HCT116 (cell line): ENCODE data around the gene SMIM14. TPM values are rescaled to one million over a fixed set of nuclear protein-coding genes. Genes with fewer than 3 reads are reported as not detected.

Experiments used
- ATAC-seq: fragments of 200-7000 bp; cut with Tn5 transposase; 2 replicates; pipeline ENCODE4 v1.9.1; 2020; ENCODE audit warnings: mild to moderate bottlenecking, moderate library complexity
- BruUV-seq: library from RNA; stranded (reverse); fragments of 400-500 nt; replicated peaks from 2 replicates; lab custom pipeline; 2021; lab: Mats Ljungman, UMichigan
- CTCF ChIA-PET: fragments of 300-600 bp; sonication (Branson Sonifier 250); formaldehyde crosslinking; loops from one replicate; lab custom pipeline; 2021; ENCODE audit warnings: antibody characterized with exemption; lab: Charles Lee
- POLR2A ChIA-PET: fragments of 300-600, 350-600 bp; sonication (Branson Sonifier 250); formaldehyde crosslinking; loops from one replicate; lab custom pipeline; 2021; ENCODE audit warnings: antibody characterized with exemption; lab: Charles Lee
- RAD21 ChIA-PET, 2 experiments: fragments of 300-600 bp; sonication (Branson Sonifier 250); formaldehyde crosslinking; loops; one replicate each; lab custom pipeline; 2023; ENCODE audit warnings: low total read pairs in 2 of 2; ENCODE audit not compliant: uncharacterized antibody in 2 of 2, unreplicated experiment in 2 of 2, low non-redundant PET in 1 of 2; lab: Charles Lee
- DNase-seq: peaks from one replicate; pipeline ENCODE4 v3.0.0-alpha.2; 2010; ENCODE audit warnings: low read depth, low spot score
- H2AFZ ChIP-seq: fragments of 200-600 bp; shearing (Covaris generic), sonication (generic); 2 replicates; pipeline ENCODE4 v1.6.1; 2017; ENCODE audit warnings: low read depth, mixed run types, mixed read lengths, antibody characterized with exemption, low read length; ENCODE audit not compliant: poor library complexity, severe bottlenecking
- H3K27ac ChIP-seq: 2 replicates; pipeline ENCODE4 v1.5.1; 2012; ENCODE audit warnings: low read depth, low read length
- H3K27me3 ChIP-seq: fragments of 200-600 bp; sonication (generic); 2 replicates; pipeline ENCODE4 v1.6.1; 2016; ENCODE audit warnings: mixed run types, low read length, mixed read lengths; ENCODE audit not compliant: insufficient read depth
- H3K36me3 ChIP-seq, 2 experiments: fragments of 200-500 bp in 1 of 2; fragments of 200-600 bp in 1 of 2; sonication (Bioruptor generic) in 1 of 2; sonication (generic) in 1 of 2; 2 replicates each; pipeline versions ENCODE4 v1.5.1 to v1.6.1; 2014 to 2016; ENCODE audit warnings: low read length in 2 of 2, inconsistent platforms in 1 of 2, mixed read lengths in 1 of 2, mixed run types in 1 of 2; ENCODE audit not compliant: insufficient read depth in 2 of 2, control insufficient read depth in 1 of 2
- H3K4me1 ChIP-seq, 2 experiments: fragments of 200-600 bp in 1 of 2; sonication (generic) in 1 of 2; 2 replicates each; pipeline versions ENCODE4 v1.5.1 to v1.6.1; 2012 to 2017; ENCODE audit warnings: low read length in 2 of 2, inconsistent platforms in 1 of 2, mild to moderate bottlenecking in 1 of 2, mixed read lengths in 1 of 2, mixed run types in 1 of 2, moderate library complexity in 1 of 2; ENCODE audit not compliant: insufficient read depth in 2 of 2, control insufficient read depth in 1 of 2
- H3K4me2 ChIP-seq: fragments of 200-600 bp; sonication (generic); 2 replicates; pipeline ENCODE4 v1.6.1; 2017; ENCODE audit warnings: mixed run types, low read length, mixed read lengths
- H3K4me3 ChIP-seq, 2 experiments: fragments of 200-600 bp in 1 of 2; sonication (generic) in 1 of 2; replicated peaks in 1 of 2; 2 replicates each; pipeline ENCODE4 v1.5.1; 2011 to 2016; ENCODE audit warnings: low read length in 2 of 2, control low read depth in 1 of 2, low read depth in 1 of 2, mild to moderate bottlenecking in 1 of 2, mixed read lengths in 1 of 2, mixed run types in 1 of 2
- H3K79me2 ChIP-seq: fragments of 200-600 bp; sonication (generic); 2 replicates; pipeline ENCODE4 v1.6.1; 2017; ENCODE audit warnings: mild to moderate bottlenecking, mixed run types, low read length, moderate library complexity, mixed read lengths; ENCODE audit not compliant: insufficient read depth
- H3K9ac ChIP-seq: fragments of 200-600 bp; sonication (generic); 2 replicates; pipeline ENCODE4 v1.6.1; 2016; ENCODE audit warnings: low read length, mixed read lengths
- H3K9me2 ChIP-seq: fragments of 200-600 bp; sonication (generic), shearing (Covaris generic); 2 replicates; pipeline ENCODE4 v1.6.1; 2017; ENCODE audit warnings: mixed run types, mild to moderate bottlenecking, moderate library complexity; ENCODE audit not compliant: insufficient read depth
- H3K9me3 ChIP-seq, 2 experiments: fragments of 200-500 bp in 1 of 2; fragments of 200-600 bp in 1 of 2; sonication (Bioruptor generic) in 1 of 2; sonication (generic) in 1 of 2; 2 replicates each; pipeline ENCODE4 v1.6.1; 2014 to 2017; ENCODE audit warnings: low read length in 2 of 2, mixed read lengths in 2 of 2, inconsistent platforms in 1 of 2, low read depth in 1 of 2, mild to moderate bottlenecking in 1 of 2, mixed run types in 1 of 2, moderate library complexity in 1 of 2; ENCODE audit not compliant: control insufficient read depth in 1 of 2, insufficient read depth in 1 of 2
- H4K20me1 ChIP-seq: fragments of 200-600 bp; sonication (generic), shearing (Covaris generic); 2 replicates; pipeline ENCODE4 v1.6.1; 2017; ENCODE audit warnings: mixed run types, mild to moderate bottlenecking, moderate library complexity; ENCODE audit not compliant: insufficient read depth
- CTCF ChIP-seq, 3 experiments: fragments of 200-600 bp in 1 of 3; sonication (generic) in 1 of 3; IDR thresholded peaks in 2 of 3; conservative IDR thresholded peaks in 1 of 3; 2 replicates each; pipeline ENCODE4 v1.5.1; 2012 to 2017; ENCODE audit warnings: low read depth in 2 of 3, low read length in 2 of 3, antibody characterized with exemption in 1 of 3, borderline replicate concordance in 1 of 3, control low read depth in 1 of 3, mild to moderate bottlenecking in 1 of 3, mixed read lengths in 1 of 3, mixed run types in 1 of 3, moderate library complexity in 1 of 3; ENCODE audit not compliant: insufficient read depth in 1 of 3
- EZH2 ChIP-seq: fragments of 200-600 bp; sonication (generic); IDR thresholded peaks from 2 replicates; pipeline ENCODE4 v1.6.1; 2017; ENCODE audit warnings: antibody characterized with exemption, mixed run types
- EZH2phosphoT487 ChIP-seq: fragments of 200-600 bp; IDR thresholded peaks from 2 replicates; pipeline ENCODE4 v1.6.1; 2018; ENCODE audit warnings: antibody characterized with exemption, borderline replicate concordance
- JUND ChIP-seq: IDR thresholded peaks from 2 replicates; pipeline ENCODE4 v1.6.1; 2012
- POLR2A ChIP-seq: IDR thresholded peaks from 2 replicates; pipeline ENCODE4 v1.7.0; 2011; ENCODE audit warnings: borderline replicate concordance; ENCODE audit not compliant: insufficient read depth, insufficient read length; ENCODE audit errors: extremely low read depth
- SIN3A ChIP-seq: IDR thresholded peaks from 2 replicates; pipeline ENCODE4 v1.6.1; 2012; ENCODE audit warnings: low read depth
- ZFX ChIP-seq: fragments of 450-650 bp; IDR thresholded peaks from 2 replicates; pipeline ENCODE4 v1.6.1; 2017
- ZNF274 ChIP-seq: fragments of 200-500 bp; sonication (Bioruptor generic); IDR thresholded peaks from 2 replicates; pipeline ENCODE4 v1.6.1; 2014; ENCODE audit warnings: mild to moderate bottlenecking, low read depth, low read length, inconsistent platforms
- intact Hi-C: fragments of 100-400 bp; cut with micrococcal nuclease; formaldehyde crosslinking; loops from 2 replicates; pipeline ENCODE4 v1.10.0; 2022
- total RNA-seq: library from RNA; stranded (reverse); gene quantifications from one replicate; pipeline ENCODE4 v1.2.1, GENCODE V29; 2021; ENCODE audit not compliant: unreplicated experiment
- TF ChIP-seq, protein P1 (sequence below): IDR thresholded peaks from 2 replicates; pipeline ENCODE4 v1.6.1; 2012
- TF ChIP-seq, protein P2 (sequence below): IDR thresholded peaks from 2 replicates; pipeline ENCODE4 v1.6.1; 2012

Gene SMIM14
- total RNA-seq, 1 experiment from 2014 or later = 21.6 TPM

DNA sequence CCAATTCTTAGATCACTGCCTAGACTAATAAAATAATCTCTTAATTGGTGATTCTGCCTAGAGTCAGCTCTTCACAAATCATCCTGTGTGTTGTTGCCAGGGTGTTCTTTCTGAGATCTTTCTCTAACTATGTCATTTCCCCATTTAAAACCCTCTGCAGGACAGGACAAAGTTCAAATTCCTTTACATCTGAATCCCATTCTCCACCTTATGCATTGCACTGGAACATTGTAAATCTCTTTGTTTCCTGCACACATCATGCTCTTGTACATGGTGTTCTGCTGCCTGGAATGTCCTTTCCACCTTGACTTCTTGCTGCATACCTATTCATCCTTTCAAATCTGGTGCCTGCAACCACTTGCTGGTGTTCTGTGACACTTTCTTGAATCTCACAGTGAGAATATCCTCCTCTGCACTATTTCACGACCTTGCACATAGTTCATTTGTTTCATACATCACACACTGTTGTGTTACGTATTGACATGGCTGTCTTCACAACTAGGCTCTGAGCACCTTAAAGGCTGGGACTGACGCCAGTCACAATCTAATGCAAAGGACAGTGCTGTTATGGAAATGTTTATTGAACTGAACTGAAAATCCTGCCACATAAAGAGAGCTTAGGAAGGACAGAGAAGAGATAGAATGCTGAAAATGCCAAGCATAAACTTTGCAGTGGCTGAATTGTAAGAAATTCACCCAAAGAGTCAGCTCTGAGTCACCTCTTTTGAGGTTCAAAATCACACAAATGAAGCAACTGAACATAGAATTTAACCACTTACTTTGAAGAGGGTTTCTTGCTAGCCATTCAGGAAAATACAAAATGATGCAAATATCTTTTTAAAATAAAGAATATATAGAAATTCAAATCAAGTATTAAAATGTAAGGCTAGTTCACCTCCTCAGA, 26.4 kb upstream of the SMIM14 start:
- H3K4me2 ChIP-seq = no peak overlapping the region
- BruUV-seq = no TSS peak
- H2AFZ ChIP-seq = no peak overlapping the region
- no peaks in the 10 kb centered on the region for H3K79me2 ChIP-seq
- H3K27ac ChIP-seq = no peak overlapping the region
- no peak overlapping the region for H3K4me3 ChIP-seq
- no peak for TF ChIP-seq JUND
- TF ChIP-seq ZNF274 = no peak
- TF ChIP-seq, protein P1, sequence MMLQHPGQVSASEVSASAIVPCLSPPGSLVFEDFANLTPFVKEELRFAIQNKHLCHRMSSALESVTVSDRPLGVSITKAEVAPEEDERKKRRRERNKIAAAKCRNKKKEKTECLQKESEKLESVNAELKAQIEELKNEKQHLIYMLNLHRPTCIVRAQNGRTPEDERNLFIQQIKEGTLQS = no peak
- no peak for TF ChIP-seq ZFX
- no peak for TF ChIP-seq POLR2A
- TF ChIP-seq, protein P2, sequence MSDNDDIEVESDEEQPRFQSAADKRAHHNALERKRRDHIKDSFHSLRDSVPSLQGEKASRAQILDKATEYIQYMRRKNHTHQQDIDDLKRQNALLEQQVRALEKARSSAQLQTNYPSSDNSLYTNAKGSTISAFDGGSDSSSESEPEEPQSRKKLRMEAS = no peak
- no peak for TF ChIP-seq CTCF (IDR thresholded peaks at IDR 0.05 in 2 of 3, conservative IDR thresholded peaks at IDR 0.05 in 1 of 3; ENCODE audit: borderline replicate concordance in 1 of 3, insufficient read depth in 1 of 3, low read depth in 2 of 3, low read length in 2 of 3)
- no peak for TF ChIP-seq EZH2phosphoT487
- no peak for TF ChIP-seq SIN3A
- TF ChIP-seq EZH2 = no peak
- H3K9me2 ChIP-seq = no peaks in the 10 kb centered on the region
- no peaks in the 10 kb centered on the region for H3K4me1 ChIP-seq
- no peaks in the 10 kb centered on the region for H4K20me1 ChIP-seq
- H3K36me3 ChIP-seq = no peaks in the 10 kb centered on the region
- intact Hi-C loops = no loop called here
- RAD21 ChIA-PET = no interaction called here
- no peak for ATAC-seq
- H3K9ac ChIP-seq = no peak overlapping the region
- POLR2A ChIA-PET = no interaction called here
- CTCF ChIA-PET = interaction anchor here (1.1 kb wide), 1 partner anchor 196 kb away, joined by 3 read pairs; no protein-coding TSS in a partner anchor
- DNase-seq = no peak
- H3K9me3 ChIP-seq = no peaks in the 10 kb centered on the region
- H3K27me3 ChIP-seq = no peaks in the 10 kb centered on the region
